ENCODE data around the gene LRRC74B.
"Not testable (repeated sequence)": the region's sequence is repeated elsewhere in the genome, so short reads cannot be mapped to it uniquely, and the experiment has no call there.

The LRRC74B gene

DNA sequence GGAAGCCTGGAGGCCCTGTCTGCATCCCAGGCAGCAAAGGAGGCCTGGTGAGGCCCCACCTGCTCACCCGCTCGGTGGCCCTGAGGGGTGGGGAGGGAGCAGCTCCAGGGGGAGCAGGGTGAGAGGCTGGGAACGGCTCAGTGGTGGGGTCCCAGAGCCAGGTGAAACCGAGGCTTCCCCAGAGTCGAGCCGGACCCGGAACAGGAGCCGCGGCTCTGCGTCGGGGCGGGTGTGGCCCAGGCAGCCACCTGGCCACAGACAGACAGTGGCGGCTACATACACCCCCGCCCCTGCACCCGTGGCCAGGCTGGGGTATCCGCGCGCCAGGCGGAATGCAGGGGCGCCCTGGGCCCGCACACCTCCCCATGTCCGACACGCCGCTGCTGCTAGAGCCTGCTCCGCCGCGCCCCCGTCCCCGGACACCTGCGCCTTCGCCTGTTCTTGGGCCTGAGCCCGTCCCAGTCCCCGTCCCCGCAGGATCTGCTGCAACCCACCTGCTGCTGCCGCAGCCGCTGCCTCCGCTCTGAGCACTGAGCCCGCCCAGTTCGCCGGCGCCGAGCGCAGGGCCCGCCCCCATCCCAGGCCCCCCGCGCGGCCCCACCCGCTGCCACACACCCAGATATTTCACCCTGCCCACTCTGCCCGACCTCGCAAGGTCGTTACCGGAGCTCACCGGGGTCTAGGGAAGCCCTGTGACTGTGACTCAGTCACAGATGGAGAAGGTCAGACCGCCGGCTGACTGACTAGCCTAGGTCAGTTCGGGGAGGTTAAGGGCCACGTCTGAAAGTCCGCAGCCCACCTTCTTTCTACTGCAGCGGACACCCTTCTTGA lies 13.5 kb upstream of the LRRC74B start, which contains the start of gene SLC7A4:
TSS of gene SLC7A4 (minus strand) at position 525 of the 831 bp plus-strand sequence. CDS start 749 bp downstream, outside the sequence.
- no peak for DNase-seq (ENCODE audit: low read depth)

- DNase-seq (ENCODE audit: low read depth): no peak
Observed at GRCh38 chr22:21032868-21033688, 12.7 kb upstream of the LRRC74B start.

- DNase-seq (ENCODE audit: low read depth): no peak
Observed at GRCh38 chr22:21033895-21034294, 11.9 kb upstream of the LRRC74B start.

DNA sequence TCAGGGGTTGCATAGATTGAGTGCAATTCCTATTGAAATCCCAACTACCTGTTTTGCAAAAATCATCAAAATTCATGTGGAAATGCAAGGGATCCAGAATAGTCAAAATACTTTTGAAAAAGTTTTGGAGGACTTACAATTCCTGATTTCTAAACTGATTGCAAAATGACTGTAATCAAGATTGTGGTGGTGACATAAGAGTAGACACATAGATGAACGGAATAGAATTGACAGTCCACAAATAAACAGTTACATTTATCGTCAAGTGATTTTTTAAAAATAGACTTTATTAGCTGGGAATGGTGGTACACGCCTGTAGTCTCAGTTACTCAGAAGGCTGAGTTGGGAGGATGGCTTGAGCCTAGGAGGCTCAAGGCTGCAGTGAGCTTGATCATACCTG lies 10.8 kb upstream of the LRRC74B start:
- no peak for DNase-seq (ENCODE audit: low read depth)

- DNase-seq (ENCODE audit: low read depth): no peak
Observed at GRCh38 chr22:21038405-21038804, 7.3 kb upstream of the LRRC74B start.

- DNase-seq (ENCODE audit: low read depth): not testable (repeated sequence)
Observed at GRCh38 chr22:21039158-21039557, 6.6 kb upstream of the LRRC74B start.

DNA sequence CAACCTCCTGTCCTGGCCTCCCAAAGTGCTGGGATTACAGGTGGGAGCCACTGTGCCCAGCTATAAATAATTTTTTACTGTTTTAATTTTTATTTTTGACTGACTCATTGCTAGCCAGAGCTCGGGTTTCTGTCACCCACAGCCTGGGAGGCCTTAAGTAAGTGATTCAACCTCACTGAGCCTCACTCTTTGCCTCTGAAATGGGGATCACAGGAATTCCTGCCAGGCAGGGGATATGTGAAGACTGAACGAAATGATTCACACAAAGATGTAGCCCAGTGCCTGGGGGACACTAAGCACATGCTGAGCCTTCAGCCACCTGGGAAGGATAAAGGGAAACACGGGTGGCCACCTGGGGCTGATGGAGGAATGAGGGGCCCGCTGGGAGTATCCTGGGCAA lies 3.8 kb upstream of the LRRC74B start:
- DNase-seq (ENCODE audit: low read depth): no peak

GRCh38 chr22:21042978-21043859 lies 2.5 kb upstream of the LRRC74B start:
- no peak for DNase-seq (ENCODE audit: low read depth)

DNA sequence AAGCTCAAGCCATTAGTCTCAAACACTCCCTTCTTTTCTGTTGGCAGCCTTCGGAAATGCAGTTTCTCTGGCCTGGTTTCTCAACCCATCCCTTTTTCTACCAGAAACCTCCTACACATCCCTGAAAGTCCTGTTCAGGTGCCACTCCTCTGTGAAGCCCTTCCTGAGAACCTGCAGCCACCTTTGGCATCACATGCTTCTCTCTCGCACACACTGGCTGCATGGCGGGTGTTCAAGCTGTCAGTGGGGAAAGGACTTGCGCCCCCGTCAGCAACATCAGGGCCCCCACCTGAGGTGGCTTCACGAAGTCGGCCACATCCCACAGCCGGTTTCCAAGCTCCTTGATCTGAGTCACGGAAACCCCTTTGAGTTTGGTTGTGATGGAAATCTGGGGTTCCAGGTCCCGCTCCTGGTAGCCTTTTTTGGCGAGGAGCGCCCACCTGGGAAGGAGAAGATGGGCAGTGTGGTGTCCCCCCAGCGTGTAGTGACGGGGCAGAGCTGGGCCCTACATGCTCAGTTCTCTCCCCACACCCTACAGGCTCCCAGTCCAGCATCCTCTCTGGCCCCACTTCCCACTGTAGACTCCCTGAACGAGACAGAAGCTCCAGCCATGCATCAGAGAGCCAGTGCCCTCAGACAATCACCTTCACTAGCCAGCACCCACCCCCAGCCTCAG lies 1.7 kb upstream of the LRRC74B start:
- no peak for DNase-seq (ENCODE audit: low read depth)

DNA sequence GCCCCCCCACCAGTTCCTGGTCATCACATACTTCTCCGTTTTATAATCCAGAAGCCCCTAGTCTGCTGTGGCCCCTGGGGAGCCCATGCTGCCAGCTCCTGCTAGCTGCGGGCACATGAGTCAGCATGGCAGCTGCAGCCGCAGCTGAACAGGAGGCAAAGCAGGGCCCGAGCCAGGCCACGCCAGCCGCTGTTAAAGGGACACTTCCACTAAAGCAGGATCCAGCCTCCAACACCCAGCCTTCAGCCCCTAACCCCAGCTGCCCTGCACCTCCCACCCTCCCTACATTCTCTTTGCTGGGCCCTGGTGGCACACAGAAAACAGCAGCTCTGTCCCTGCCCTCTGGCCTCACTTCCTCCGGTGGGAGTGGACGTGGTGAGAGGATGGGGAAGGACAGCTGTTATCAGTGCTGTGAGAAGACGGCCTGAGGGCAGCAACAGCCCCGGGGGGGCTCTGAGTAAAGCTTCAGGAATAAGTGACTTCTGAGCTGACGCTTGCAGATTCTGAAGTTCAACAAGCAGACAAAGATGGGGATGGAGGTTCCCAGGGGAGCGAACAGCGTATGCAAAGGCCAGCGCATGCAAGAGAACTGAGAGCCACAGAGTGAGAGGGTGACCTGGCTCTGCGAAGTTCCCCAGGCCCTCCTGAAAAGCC lies 688 bp upstream of the LRRC74B start:
- DNase-seq (ENCODE audit: low read depth): no peak

GRCh38 chr22:21047035-21047661 lies 1.4 kb downstream of the LRRC74B start:
- DNase-seq (ENCODE audit: low read depth): no peak

DNA sequence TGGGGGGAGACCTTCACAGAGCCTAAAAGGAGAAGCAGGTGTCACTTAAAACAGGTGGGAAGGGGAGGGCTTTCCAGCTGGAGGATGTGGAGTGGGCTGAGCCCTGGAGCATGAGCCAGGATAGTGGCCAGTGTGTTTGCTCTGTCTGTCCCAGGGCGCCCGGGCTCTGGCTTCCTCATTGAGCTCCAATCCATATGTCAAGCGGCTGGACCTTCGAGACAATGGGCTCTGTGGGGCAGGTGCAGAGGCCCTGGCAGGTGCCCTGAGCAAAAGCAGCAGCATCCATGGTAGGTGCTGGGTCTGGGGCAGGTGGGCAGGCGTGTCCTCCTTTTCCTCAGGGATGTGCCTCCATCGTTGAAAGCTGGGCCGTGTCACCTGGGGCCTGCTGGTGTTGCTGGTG lies 2.0 kb downstream of the LRRC74B start:
- no peak for DNase-seq (ENCODE audit: low read depth)

DNA sequence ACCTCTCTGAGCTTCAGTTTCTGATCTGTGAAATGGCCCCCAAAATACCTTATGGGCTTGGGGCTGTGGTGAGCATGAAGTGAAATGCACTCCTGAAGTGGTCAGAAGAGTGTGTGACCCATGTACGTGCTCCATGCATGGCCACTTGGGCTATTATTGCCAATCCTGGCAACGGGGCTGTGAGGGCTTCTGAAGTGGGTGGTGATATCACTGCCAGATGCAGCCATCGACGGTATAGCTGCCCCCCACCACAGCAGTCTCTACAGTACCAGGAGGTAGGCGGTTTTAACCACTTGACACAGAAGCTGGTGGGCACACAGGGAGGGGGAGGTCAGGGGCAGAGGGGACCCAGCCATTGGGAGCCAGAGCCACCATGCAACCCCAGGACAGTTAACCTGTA lies 2.7 kb downstream of the LRRC74B start:
- DNase-seq (ENCODE audit: low read depth): not testable (repeated sequence)

GRCh38 chr22:21048965-21049364 lies 3.2 kb downstream of the LRRC74B start:
- DNase-seq (ENCODE audit: low read depth): not testable (repeated sequence)

DNA sequence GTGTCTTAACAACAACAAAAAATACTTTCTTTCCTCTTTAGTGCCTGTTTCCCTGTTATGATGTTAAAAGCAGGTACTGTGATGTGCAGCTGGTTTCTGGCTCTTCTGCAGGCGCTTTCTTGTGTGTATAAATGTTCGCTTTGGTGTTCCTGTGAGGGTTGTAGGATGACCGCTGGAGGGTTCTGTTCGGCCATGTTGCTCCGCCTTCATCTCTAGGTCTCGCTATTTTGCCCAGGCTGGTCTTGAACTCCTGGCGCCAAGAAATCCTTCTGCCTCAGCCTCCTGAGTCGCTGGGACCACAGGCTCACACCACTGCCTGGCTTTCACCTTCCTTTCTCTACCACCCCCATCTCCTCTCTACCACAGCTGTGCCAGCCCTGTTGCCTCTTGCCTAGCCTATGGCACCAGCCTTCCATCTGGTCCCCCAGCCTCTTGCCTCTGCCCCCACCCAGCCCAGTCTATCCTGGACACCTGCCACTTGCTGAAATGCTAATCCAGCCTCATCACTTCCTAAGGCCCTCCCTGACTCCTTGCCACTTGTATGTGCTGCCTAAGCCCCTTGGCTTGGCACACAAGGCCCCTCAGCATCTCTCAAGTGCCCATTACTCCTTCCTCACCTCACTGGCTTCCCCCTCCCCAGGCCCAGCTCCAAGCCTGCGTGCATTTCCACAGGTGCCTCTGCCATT lies 5.5 kb downstream of the LRRC74B start:
- DNase-seq (ENCODE audit: low read depth): no peak

- no peak for DNase-seq (ENCODE audit: low read depth)
Observed at GRCh38 chr22:21051831-21052400, 6.2 kb downstream of the LRRC74B start.

DNA sequence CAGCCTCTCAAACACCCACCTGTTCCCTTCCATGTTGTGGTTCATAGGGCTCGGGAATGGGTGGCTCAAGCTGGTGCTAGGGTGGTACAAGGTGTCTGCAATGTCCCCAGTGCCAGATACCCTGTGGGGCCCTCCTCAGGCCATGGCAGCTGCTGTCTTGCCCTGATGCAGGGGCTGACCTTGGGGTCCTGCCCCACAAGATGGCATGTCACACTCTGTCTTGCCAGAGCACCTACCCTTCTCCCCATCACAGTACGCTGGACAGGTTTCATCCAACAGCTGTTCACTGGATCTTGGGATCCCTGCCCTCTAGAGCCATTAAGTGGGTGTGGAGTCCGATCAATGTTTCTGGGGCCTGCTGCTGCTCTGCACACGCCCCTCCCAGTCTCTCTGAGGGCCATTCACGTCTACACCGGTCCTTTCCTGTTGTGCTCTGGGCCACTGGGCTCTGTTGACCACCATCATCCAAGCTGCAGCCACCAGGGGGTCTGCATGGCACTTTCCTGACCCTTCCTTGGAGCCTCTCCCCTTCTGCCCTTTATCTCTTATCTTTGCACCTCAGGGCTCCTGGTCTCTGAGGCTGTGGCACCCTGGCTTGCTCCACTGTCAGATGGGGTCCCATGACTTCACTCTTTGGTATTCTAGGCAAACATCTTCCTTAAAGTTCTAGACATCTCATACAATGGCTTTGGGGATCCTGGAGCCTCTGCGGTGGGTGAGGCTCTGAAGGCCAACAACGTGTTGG lies 7.1 kb downstream of the LRRC74B start:
- DNase-seq (ENCODE audit: low read depth): no peak

DNA sequence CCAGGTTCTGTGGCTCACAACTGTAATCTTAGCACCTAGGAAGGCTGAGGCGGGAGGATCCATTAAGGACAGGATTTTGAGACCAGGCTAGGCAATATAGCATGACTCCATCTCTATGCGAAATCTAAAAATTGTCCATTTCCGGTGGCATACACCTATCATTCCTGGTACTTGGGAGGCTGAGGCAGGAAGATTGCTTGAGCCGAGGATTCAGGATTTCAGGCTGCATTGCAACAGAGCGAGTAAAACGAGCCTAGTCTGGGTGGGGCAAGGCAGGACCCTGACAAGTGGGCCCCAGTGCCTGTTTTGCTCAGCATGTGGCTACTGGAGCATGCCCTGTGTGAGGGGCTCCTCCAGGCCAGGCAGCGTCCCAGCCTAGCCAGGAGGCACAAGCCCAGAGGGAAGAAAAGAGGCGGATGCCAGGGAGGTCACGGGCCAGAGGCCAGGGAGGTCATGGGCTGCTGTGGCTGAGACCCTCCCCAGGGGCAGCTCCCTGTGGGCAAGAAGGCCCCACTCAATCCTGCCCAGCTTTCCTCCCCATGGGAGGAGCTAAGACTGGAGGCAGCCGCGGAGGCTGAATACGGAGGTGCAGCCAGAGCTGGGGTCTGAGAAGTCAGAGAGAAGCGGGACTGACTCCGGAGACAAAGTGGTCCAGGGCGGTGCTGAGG lies 8.4 kb downstream of the LRRC74B start:
- no peak for DNase-seq (ENCODE audit: low read depth)

All from activated T-helper 9 cell treated with anti-CD3 and anti-CD28 coated beads, Interleukin-2, amount 50 U/mL, for 16 hours (primary cell).